ENCODE data around the gene OR4D2.

The OR4D2 gene

GRCh38 chr17:58147930-58148434 lies 18.8 kb upstream of the OR4D2 start, which contains the start of gene OR4D1:
TSS of gene OR4D1 (plus strand) at chr17:58148384. CDS start at chr17:58155154, 6,770 bp downstream.
- Histone ChIP-seq H3K4me1 (ENCODE audit: control insufficient read depth, insufficient read depth, low read length) (no peaks in the 10 kb centered on the region), H3K27me3 (ENCODE audit: control insufficient read depth, insufficient read depth, low read length) (peaks cover 54% of the 10 kb centered on the region), H3K36me3 (ENCODE audit: control insufficient read depth, insufficient read depth, low read length) (no peaks in the 10 kb centered on the region), H3K9me3 (ENCODE audit: control insufficient read depth, insufficient read depth, low read depth, low read length) (peaks cover 11% of the 10 kb centered on the region), H3K9ac (ENCODE audit: low read length) (no peak within 1 kb of the TSS), H3K27ac (ENCODE audit: low read depth, low read length) (no peak within 1 kb of the TSS), H3K4me3 (ENCODE audit: low read depth, low read length) (no peak within 1 kb of the TSS)

- Histone ChIP-seq H3K9ac (ENCODE audit: low read length) (no peak overlapping the region), H3K27ac (ENCODE audit: low read depth, low read length) (no peak overlapping the region), H3K36me3 (ENCODE audit: control insufficient read depth, insufficient read depth, low read length) (no peaks in the 10 kb centered on the region), H3K4me3 (ENCODE audit: low read depth, low read length) (no peak overlapping the region), H3K9me3 (ENCODE audit: control insufficient read depth, insufficient read depth, low read depth, low read length) (peaks cover 11% of the 10 kb centered on the region), H3K4me1 (ENCODE audit: control insufficient read depth, insufficient read depth, low read length) (no peaks in the 10 kb centered on the region), H3K27me3 (ENCODE audit: control insufficient read depth, insufficient read depth, low read length) (peaks cover 60% of the 10 kb centered on the region)
Observed at GRCh38 chr17:58148609-58149008, 18.2 kb upstream of the OR4D2 start.

DNA sequence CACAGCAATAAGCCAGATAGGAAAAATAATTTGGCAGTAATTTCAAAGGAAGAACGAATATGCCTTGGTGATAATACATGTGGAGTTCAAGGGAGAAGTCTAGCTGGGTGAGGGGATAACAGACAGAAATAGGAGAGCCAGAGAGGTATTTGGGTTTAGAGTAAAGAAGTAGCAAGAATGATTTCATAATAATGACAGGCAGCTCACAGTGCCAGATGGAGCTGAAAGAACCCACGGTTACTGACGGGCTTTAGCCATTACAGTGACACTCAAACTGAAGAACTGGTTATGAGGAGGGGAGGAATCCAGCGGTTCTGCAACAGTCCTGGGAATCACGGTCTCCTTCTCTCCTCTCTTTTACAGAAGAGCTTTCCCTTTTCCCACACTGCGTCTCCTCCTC lies 16.4 kb upstream of the OR4D2 start:
- H3K9me3 ChIP-seq (ENCODE audit: control insufficient read depth, insufficient read depth, low read depth, low read length), result 0 out of 2 replicates have a peak, but pooled peaks cover 3% of the 10 kb centered on the region
- no peak overlapping the region for H3K4me3 ChIP-seq (ENCODE audit: low read depth, low read length)
- no peak overlapping the region for H3K9ac ChIP-seq (ENCODE audit: low read length)
- H3K36me3 ChIP-seq (ENCODE audit: control insufficient read depth, insufficient read depth, low read length), result no peaks in the 10 kb centered on the region
- peaks cover 77% of the 10 kb centered on the region for H3K27me3 ChIP-seq (ENCODE audit: control insufficient read depth, insufficient read depth, low read length)
- H3K27ac ChIP-seq (ENCODE audit: low read depth, low read length), result no peak overlapping the region
- H3K4me1 ChIP-seq (ENCODE audit: control insufficient read depth, insufficient read depth, low read length), result no peaks in the 10 kb centered on the region

DNA sequence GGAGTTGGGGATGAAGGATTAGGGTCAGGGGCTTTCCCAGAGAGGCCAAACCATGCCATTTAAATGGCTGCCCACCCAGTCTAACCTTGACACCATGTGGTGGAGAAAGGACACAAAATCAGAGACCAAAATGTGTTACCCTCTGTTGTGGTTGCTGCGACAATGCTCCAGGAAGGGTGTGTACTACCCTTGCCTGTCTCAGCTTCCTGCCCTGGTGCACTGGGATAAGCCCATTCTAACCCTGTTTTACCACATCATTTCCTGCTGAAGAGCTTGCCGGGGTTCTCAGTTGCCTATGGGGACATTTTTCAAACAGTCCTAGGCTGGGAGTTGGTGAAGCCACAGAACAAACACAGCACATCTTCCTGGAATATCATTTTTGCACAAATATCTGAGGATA lies 13.7 kb upstream of the OR4D2 start:
- Histone ChIP-seq H3K9me3 (ENCODE audit: control insufficient read depth, insufficient read depth, low read depth, low read length) (no peaks in the 10 kb centered on the region), H3K9ac (ENCODE audit: low read length) (no peak overlapping the region), H3K36me3 (ENCODE audit: control insufficient read depth, insufficient read depth, low read length) (no peaks in the 10 kb centered on the region), H3K4me1 (ENCODE audit: control insufficient read depth, insufficient read depth, low read length) (0 out of 2 replicates have a peak, but pooled peaks cover 2% of the 10 kb centered on the region), H3K27ac (ENCODE audit: low read depth, low read length) (no peak overlapping the region), H3K27me3 (ENCODE audit: control insufficient read depth, insufficient read depth, low read length) (peaks cover 94% of the 10 kb centered on the region), H3K4me3 (ENCODE audit: low read depth, low read length) (no peak overlapping the region)

DNA sequence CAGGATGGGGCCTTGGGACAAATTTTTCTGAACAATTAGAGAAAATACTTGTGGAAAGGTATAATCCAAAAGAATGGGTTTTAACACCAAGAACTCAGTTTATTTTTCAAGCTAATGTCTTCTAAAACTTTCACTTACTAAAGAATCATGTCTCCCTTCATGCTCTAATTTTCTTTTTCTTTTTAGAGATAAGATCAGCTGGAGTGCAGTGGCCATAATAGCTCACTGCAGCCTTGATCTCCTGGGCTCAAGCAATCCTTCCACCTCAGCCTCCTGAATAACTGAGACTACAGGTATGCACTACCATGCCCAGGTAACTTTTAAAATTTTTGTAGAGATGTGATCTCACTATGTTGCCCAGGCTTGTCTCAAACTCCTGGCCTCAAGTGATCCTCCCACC lies 13.1 kb upstream of the OR4D2 start:
- H3K27me3 ChIP-seq (ENCODE audit: control insufficient read depth, insufficient read depth, low read length), result peaks cover 93% of the 10 kb centered on the region

DNA sequence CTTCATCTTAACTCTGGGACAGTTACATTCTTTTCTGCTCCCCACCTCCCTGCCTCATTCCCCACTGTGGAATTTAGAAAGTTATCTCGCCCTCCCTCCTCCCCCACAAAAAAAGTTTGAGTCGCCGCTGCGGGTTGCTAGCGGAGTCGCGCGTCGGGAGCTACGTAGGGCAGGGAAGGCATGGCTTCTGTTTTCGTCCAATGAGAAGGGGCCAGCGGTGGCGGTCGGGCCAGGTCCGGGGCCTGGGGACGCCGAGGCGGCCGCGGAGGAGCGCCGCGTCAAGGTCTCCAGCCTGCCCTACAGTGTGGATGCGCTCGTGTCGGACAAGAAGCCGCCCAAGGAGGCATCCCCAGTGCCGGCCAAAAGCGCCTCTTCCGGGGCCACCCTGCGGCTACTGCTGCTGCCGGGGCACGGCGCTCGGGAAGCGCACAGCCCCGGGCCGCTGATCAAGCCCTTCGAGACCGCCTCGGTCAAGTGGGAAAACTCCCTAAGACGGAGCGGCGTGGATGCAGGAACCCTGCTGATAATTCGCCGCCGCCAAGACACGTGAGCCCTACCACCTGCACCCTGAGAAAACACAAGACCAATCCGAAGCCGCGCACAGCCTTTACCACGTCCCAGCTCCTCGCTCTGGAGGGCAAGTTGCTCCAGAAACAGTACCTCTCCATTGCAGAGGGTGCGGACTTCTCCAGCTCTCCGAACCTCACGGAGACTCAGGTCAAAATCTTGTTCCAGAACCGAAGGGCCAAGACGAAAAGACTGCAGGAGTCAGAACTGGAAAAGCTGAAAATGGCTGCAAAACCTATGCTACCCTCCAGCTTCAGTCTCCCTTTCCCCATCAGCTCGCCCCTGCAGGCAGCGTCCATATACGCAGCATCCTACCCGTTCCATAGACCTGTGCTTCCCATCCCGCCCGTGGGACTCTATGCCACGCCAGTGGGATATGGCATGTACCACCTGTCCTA lies 9.7 kb upstream of the OR4D2 start:
- Histone ChIP-seq H3K9ac (ENCODE audit: low read length) (peak overlapping the region; percentile 19), H3K9me3 (ENCODE audit: control insufficient read depth, insufficient read depth, low read depth, low read length) (no peaks in the 10 kb centered on the region), H3K4me1 (ENCODE audit: control insufficient read depth, insufficient read depth, low read length) (0 out of 2 replicates have a peak, but pooled peaks cover 2% of the 10 kb centered on the region), H3K36me3 (ENCODE audit: control insufficient read depth, insufficient read depth, low read length) (no peaks in the 10 kb centered on the region), H3K4me3 (ENCODE audit: low read depth, low read length) (peak overlapping the region; percentile 80), H3K27ac (ENCODE audit: low read depth, low read length) (no peak overlapping the region), H3K27me3 (ENCODE audit: control insufficient read depth, insufficient read depth, low read length) (peaks cover 93% of the 10 kb centered on the region)

More for the DNA sequence above, 13.1 kb upstream of the OR4D2 start:
- Histone ChIP-seq H3K27ac (ENCODE audit: low read depth, low read length) (no peak overlapping the region), H3K4me1 (ENCODE audit: control insufficient read depth, insufficient read depth, low read length) (0 out of 2 replicates have a peak, but pooled peaks cover 2% of the 10 kb centered on the region), H3K9me3 (ENCODE audit: control insufficient read depth, insufficient read depth, low read depth, low read length) (no peaks in the 10 kb centered on the region), H3K36me3 (ENCODE audit: control insufficient read depth, insufficient read depth, low read length) (no peaks in the 10 kb centered on the region), H3K9ac (ENCODE audit: low read length) (no peak overlapping the region), H3K4me3 (ENCODE audit: low read depth, low read length) (no peak overlapping the region)

GRCh38 chr17:58158181-58158580 lies 8.6 kb upstream of the OR4D2 start:
- H3K27me3 ChIP-seq (ENCODE audit: control insufficient read depth, insufficient read depth, low read length), result peaks cover 93% of the 10 kb centered on the region
- H3K36me3 ChIP-seq (ENCODE audit: control insufficient read depth, insufficient read depth, low read length), result no peaks in the 10 kb centered on the region
- H3K4me1 ChIP-seq (ENCODE audit: control insufficient read depth, insufficient read depth, low read length), result 0 out of 2 replicates have a peak, but pooled peaks cover 2% of the 10 kb centered on the region
- H3K9me3 ChIP-seq (ENCODE audit: control insufficient read depth, insufficient read depth, low read depth, low read length), result no peaks in the 10 kb centered on the region
- H3K27ac ChIP-seq (ENCODE audit: low read depth, low read length), result no peak overlapping the region
- H3K4me3 ChIP-seq (ENCODE audit: low read depth, low read length), result no peak overlapping the region
- no peak overlapping the region for H3K9ac ChIP-seq (ENCODE audit: low read length)

DNA sequence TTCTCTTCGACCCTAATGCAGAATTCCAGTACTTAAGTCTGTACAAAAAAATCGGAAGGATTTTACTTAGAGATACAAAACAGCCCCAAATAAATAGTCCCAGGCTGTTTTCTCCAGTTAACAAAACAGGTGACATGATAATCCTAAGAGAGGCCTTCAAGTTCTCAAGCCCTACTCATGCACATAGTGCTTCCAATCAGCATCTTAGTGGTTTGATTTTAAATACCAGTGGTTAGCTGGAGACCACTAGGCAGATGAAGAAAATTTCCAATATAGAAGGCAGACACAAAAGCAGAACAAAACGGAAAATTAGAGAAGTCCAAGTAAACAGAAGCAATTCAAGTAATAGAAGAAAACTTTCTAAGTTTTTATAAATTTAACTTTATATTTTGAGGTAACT lies 5.2 kb upstream of the OR4D2 start:
- Histone ChIP-seq H3K27ac (ENCODE audit: low read depth, low read length) (no peak overlapping the region), H3K4me3 (ENCODE audit: low read depth, low read length) (no peak overlapping the region), H3K4me1 (ENCODE audit: control insufficient read depth, insufficient read depth, low read length) (0 out of 2 replicates have a peak, but pooled peaks cover 2% of the 10 kb centered on the region), H3K9me3 (ENCODE audit: control insufficient read depth, insufficient read depth, low read depth, low read length) (no peaks in the 10 kb centered on the region), H3K36me3 (ENCODE audit: control insufficient read depth, insufficient read depth, low read length) (no peaks in the 10 kb centered on the region), H3K9ac (ENCODE audit: low read length) (no peak overlapping the region), H3K27me3 (ENCODE audit: control insufficient read depth, insufficient read depth, low read length) (peaks cover 80% of the 10 kb centered on the region)

DNA sequence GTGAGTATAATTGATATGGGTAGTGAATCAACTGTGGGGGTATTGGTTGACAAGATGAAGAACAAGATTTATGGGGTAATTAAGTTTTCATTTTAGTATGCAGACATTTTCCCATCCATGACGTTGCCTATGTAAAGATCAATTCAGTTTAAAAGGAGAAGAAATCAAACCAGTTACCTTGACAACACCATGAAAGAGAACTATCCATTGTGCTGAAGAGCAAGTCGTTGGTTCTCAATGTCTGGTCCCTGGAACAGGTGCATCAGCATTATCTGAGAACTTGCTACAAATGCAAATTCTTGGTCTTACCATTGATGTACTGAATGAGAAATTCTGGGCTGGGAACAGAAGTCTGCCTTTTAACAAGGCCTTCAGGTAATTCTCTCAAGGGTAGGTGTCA lies 801 bp upstream of the OR4D2 start:
- no peaks in the 10 kb centered on the region for H3K36me3 ChIP-seq (ENCODE audit: control insufficient read depth, insufficient read depth, low read length)
- no peaks in the 10 kb centered on the region for H3K9me3 ChIP-seq (ENCODE audit: control insufficient read depth, insufficient read depth, low read depth, low read length)
- no peak overlapping the region for H3K9ac ChIP-seq (ENCODE audit: low read length)
- no peak overlapping the region for H3K27ac ChIP-seq (ENCODE audit: low read depth, low read length)
- peaks cover 78% of the 10 kb centered on the region for H3K27me3 ChIP-seq (ENCODE audit: control insufficient read depth, insufficient read depth, low read length)
- H3K4me1 ChIP-seq (ENCODE audit: control insufficient read depth, insufficient read depth, low read length), result no peaks in the 10 kb centered on the region
- no peak overlapping the region for H3K4me3 ChIP-seq (ENCODE audit: low read depth, low read length)

GRCh38 chr17:58170622-58171021 lies 3.8 kb downstream of the OR4D2 start:
- Histone ChIP-seq H3K4me3 (ENCODE audit: low read depth, low read length) (no peak overlapping the region), H3K27me3 (ENCODE audit: control insufficient read depth, insufficient read depth, low read length) (peaks cover 47% of the 10 kb centered on the region; the same call in 1 of the 2 replicates), H3K27ac (ENCODE audit: low read depth, low read length) (no peak overlapping the region), H3K9me3 (ENCODE audit: control insufficient read depth, insufficient read depth, low read depth, low read length) (no peaks in the 10 kb centered on the region), H3K9ac (ENCODE audit: low read length) (no peak overlapping the region), H3K4me1 (ENCODE audit: control insufficient read depth, insufficient read depth, low read length) (no peaks in the 10 kb centered on the region), H3K36me3 (ENCODE audit: control insufficient read depth, insufficient read depth, low read length) (no peaks in the 10 kb centered on the region)
